ENCODE results near the gene PRSS3.
"Not testable (repeated sequence)": the region's sequence is repeated elsewhere in the genome, so short reads cannot be mapped to it uniquely, and the experiment has no call there.

Gene PRSS3

GRCh38 chr9:33818847-33819500, 23.6 kb downstream of the PRSS3 start:
- DNase-seq = peak; percentile 32

GRCh38 chr9:33820231-33820745, 24.9 kb downstream of the PRSS3 start:
- DNase-seq = no peak

DNA sequence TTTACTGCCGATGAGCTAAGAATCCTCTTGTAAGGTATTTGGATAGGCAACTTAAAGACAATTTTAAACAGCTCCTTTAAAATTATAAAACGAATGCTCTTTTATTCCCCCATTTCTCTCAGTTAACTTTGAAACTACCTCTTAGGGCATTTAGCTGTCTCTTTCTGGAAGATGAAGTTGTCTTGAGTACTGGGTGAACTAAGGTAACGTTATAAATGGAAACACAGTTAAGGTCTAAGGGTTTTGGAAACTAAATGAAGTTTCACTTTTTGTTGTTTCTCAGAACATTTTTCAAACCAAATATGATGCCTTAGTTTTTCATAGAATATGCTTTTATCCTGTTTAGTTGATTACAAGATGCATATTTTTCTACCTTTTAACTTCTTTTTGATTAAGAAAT, 28.4 kb downstream of the PRSS3 start:
- DNase-seq = no peak

GRCh38 chr9:33827285-33827684, 31.9 kb downstream of the PRSS3 start:
- not testable (repeated sequence) for DNase-seq

DNA sequence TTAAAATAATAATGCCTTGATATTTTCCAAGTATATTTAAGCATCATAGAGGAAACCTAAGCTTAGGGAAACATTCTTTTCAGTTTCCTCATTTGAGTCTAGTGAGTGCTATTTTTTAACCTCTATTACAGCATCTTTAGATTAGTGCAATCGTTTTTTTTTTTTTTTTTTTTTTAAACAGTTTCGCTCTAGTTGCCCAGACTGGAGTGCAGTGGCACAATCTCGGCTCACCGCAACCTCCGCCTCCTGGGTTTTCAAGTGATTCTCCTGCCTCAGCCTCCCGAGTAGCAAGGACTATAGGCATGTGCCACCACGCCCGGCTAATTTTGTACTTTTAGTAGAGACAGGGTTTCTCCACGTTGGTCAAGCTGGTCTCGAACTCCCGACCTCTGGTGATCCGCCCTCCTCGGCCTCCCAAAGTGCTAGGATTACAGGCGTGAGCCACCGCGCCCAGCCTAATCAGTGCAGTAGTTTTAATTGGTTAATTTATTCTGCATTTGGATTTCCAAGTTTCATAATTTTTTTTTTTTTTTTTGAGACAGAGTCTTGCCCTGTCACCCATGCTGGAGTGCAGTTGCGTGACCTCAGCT, 34.4 kb downstream of the PRSS3 start:
- DNase-seq = not testable (repeated sequence)

DNA sequence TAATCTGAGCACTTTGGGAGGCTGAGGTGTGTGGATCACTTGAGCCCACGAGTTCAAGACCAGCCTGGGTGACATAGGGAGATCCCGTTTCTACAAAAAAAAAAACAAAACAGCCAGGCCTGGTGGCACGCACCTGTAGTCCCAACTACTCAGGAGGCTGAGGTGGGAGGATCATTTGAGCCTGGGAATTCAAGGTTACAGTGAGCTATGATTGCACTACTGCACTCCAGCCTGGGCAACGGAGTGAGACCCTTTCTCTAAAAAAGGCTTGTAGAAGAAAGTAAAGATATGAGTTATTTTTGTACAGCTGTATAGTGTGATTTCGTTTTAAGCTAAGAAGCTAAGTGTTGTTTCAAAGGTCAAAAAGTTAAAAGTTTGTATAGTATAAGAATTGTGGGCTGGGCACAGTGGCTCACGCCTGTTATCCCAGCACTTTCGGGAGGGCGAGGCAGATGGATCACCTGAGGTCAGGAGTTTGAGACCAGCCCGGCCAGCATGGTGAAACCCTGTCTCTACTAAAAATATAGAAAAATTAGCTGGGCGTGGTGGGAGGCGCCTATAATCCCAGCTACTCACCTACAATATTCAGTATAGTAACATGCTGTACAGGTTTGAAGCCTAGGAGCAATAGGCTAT, 40.4 kb downstream of the PRSS3 start:
- DNase-seq = no peak

DNA sequence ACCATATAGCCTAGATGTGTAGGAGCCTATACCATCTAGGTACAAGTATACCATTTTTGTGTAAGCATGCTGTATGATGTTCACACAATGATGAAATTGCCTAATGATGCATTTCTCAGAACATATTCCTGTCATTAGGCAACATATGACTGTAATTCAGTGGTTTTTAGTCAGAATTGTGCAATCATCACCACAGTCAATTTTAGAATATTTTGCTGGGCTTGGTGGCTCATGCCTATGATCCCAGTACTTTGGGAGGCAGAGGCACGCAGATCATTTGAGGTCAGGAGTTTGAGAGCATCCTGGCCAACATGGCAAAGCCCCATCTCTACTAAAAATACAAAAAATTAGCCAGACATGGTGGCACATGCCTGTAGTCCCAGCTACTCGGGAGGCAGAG, 40.9 kb downstream of the PRSS3 start:
- DNase-seq = not testable (repeated sequence)

- no peak for DNase-seq
Observed at GRCh38 chr9:33837138-33837537, 41.8 kb downstream of the PRSS3 start.

- DNase-seq = no peak
Observed at GRCh38 chr9:33840381-33840780, 45.0 kb downstream of the PRSS3 start.

DNA sequence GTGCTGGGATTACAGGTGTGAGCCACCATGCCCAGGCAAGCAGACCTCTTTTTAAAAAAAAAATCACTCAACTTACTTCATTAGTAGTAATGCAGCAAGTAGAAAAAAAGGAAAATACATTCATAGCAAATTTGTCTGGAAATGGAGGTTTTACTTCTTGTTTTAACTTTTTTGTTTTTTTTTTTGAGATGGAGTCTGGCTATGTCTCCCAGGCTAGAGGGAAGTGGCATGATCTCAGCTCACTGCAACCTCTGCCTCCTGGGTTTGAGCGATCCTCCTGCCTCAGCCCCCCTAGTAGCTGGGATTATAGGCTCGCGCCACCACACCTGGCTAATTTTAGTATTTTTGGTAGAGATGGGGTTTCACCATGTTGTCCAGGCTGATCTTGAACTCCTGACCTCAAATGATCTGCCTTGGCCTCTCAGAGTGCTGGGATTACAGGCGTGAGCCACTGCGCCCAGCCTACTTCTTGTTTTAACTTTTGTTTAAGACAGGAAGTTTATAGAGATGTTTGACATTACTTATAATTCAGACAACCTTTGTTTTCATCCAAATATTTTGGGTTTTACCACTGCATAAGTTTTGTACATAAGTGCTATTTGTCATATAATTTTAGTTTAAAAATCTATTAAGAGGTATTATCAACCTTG, 48.1 kb downstream of the PRSS3 start:
- no peak for DNase-seq

GRCh38 chr9:33846231-33846630, 50.9 kb downstream of the PRSS3 start:
- no peak for DNase-seq

GRCh38 chr9:33847894-33848205, 52.5 kb downstream of the PRSS3 start:
- DNase-seq = not testable (repeated sequence)
